Measurements from ENCODE around the gene STARD8. TPM values are rescaled to one million over a fixed set of nuclear protein-coding genes. Genes with fewer than 3 reads are reported as not detected.
"Not testable (repeated sequence)": the region's sequence is repeated elsewhere in the genome, so short reads cannot be mapped to it uniquely, and the experiment has no call there.

Gene STARD8
- total RNA-seq, 4 donors from 2014 or later = 14.2 to 40.2 (median 24.2) TPM

- ATAC-seq (ENCODE audit: low FRiP score) (no peak), DNase-seq (ENCODE audit: low spot score) (no peak)
- no peak for TF ChIP-seq CTCF (IDR thresholded peaks at IDR 0.05)
Measured at GRCh38 chrX:68650491-68650890, 3.0 kb downstream of the STARD8 start.

GRCh38 chrX:68651110-68651509, 3.6 kb downstream of the STARD8 start:
- ATAC-seq (ENCODE audit: low FRiP score) = no peak
- DNase-seq (ENCODE audit: low spot score) = no peak
- TF ChIP-seq CTCF (IDR thresholded peaks at IDR 0.05) = no peak

DNA sequence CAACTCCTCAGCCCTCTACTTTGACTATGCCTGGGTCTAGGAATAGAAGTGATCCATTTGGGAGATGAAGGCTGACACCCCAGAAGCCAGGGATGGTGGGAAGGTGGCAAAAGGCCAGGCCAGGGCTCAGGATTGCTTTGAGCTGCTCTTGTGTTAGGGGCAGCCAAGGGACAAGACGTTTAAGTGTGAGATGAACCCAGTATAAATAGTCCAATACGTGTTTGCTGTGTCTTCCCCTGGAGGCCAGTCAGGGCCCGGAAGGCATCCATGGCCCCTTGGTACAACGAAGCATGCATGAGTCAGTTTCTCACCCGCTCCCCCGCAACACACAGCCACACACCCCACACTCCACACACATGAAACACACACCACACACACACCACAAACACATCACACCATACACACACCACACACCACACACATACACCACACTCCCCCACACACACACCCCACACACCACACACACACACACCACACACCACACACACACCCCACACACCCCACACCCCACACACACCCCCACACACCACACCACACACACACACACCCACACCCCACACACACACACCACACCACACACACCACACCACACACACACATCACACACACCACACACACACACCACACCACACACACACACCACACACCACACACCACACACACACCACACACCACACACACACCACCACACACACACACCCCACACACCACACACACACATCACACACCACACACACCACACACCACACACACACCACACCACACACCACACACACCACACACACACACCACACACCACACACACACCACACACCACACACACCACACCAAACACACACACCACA, 5.1 kb downstream of the STARD8 start:
- no peak for DNase-seq (ENCODE audit: low spot score)
- TF ChIP-seq CTCF (IDR thresholded peaks at IDR 0.05) = no peak
- no peak for ATAC-seq (ENCODE audit: low FRiP score)

- ATAC-seq (ENCODE audit: low FRiP score) (no peak), DNase-seq (ENCODE audit: low spot score) (no peak)
- no peak for TF ChIP-seq CTCF (IDR thresholded peaks at IDR 0.05)
Measured at GRCh38 chrX:68654693-68655092, 7.2 kb downstream of the STARD8 start.

DNA sequence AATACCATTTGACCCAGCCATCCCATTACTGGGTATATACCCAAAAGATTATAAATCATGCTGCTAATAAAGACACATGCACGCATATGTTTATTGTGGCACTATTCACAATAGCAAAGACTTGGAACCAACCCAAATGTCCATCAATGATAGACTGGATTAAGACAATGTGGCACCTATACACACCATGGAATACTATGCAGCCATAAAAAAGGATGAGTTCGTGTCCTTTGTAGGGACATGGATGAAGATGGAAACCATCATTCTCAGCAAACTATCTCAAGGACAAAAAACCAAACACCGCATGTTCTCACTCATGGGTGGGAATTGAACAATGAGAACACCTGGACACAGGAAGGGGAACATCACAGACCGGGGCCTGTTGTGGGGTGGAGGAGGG, 9.0 kb downstream of the STARD8 start:
- not testable (repeated sequence) for ATAC-seq (ENCODE audit: low FRiP score); DNase-seq (ENCODE audit: low spot score)

DNA sequence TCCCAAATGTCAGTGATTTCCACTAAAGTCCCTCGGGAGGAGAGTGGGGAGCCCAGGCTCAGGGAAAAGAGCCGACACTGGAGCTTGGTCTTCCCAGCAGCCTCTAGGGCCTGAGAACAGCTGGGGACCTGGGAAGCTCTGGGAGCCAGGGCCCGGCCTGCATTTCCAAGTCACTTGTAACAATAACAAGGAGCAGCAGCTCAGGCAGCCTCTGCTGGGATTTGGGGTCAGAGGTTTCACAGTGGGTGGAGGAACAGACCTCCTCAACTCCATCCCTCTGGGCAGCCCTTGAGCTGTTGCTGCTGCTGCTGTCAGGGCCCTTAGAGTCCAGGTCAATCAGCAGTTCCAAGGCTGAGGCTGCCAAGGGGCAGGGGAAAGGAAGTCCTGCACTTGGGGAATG, 11.1 kb downstream of the STARD8 start:
- ATAC-seq (ENCODE audit: low FRiP score) = no peak
- TF ChIP-seq CTCF (IDR thresholded peaks at IDR 0.05) = no peak
- no peak for DNase-seq (ENCODE audit: low spot score)

DNA sequence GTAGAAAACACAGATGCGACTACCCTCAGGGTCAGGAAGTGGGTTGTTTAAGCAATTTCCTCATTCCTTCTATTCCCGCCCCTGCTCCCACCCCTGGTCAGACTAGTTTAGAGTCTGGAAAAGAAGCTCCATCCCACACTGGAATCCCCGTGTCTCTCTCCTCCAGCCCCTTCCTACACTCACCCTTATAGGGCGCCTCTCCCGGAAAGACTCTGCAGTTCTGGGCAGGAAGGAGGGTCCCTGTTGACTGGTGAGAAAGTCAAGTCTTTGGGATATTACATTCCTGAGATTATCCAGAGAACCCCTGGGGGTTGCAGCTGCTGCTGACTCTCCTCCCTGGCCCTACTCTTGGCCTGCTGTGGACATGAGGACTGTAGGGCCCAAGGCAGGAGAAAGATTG, 11.9 kb downstream of the STARD8 start:
- no peak for DNase-seq (ENCODE audit: low spot score)
- ATAC-seq (ENCODE audit: low FRiP score) = no peak
- TF ChIP-seq CTCF (IDR thresholded peaks at IDR 0.05) = no peak

Measured in omental fat pad (tissue), 4 donors.